OCI-LY7 (cell line): ENCODE results near the gene KRTAP2-4. TPM values are rescaled to one million over a fixed set of nuclear protein-coding genes. Genes with fewer than 3 reads are reported as not detected.

Experiments
- BruUV-seq: library from RNA; stranded (reverse); fragments of 400-500 nt; replicated peaks from 2 replicates; lab custom pipeline; 2021; lab: Mats Ljungman, UMichigan
- CTCF ChIA-PET: fragments of 300-600 bp; sonication (Branson Sonifier 250); formaldehyde crosslinking; loops from one replicate; lab custom pipeline; 2022; ENCODE audit warnings: antibody characterized with exemption; ENCODE audit not compliant: unreplicated experiment; lab: Charles Lee
- POLR2A ChIA-PET: fragments of 300-600 bp; sonication (Branson Sonifier 250); formaldehyde crosslinking; loops from one replicate; lab custom pipeline; 2022; ENCODE audit warnings: antibody characterized with exemption; lab: Charles Lee
- DNase-seq: peaks from one replicate; pipeline ENCODE4 v3.0.0-alpha.2; 2015; ENCODE audit warnings: low spot score
- H2AFZ ChIP-seq: fragments of 200-600 bp; sonication (generic), shearing (Covaris generic); 2 replicates; pipeline ENCODE4 v1.6.1; 2014; ENCODE audit warnings: mild to moderate bottlenecking, antibody characterized with exemption, low read length, moderate library complexity
- H3K27ac ChIP-seq: fragments of 200-600 bp; sonication (generic); 2 replicates; pipeline ENCODE4 v1.5.1; 2014; ENCODE audit warnings: mixed run types, low read depth, mild to moderate bottlenecking, moderate library complexity, low read length, inconsistent platforms; ENCODE audit not compliant: poor library complexity, severe bottlenecking
- H3K36me3 ChIP-seq: fragments of 200-600 bp; sonication (generic); 2 replicates; pipeline ENCODE4 v1.6.1; 2014; ENCODE audit warnings: mild to moderate bottlenecking, antibody characterized with exemption, low read length, moderate library complexity, mixed read lengths; ENCODE audit not compliant: insufficient read depth
- H3K4me1 ChIP-seq: fragments of 200-600 bp; sonication (generic); 2 replicates; pipeline ENCODE4 v1.5.1; 2014; ENCODE audit warnings: mild to moderate bottlenecking, low read length; ENCODE audit not compliant: insufficient read depth, poor library complexity, severe bottlenecking
- H3K4me2 ChIP-seq: fragments of 200-600 bp; sonication (generic); 2 replicates; pipeline ENCODE4 v1.6.1; 2014; ENCODE audit warnings: mild to moderate bottlenecking, low read length
- H3K4me3 ChIP-seq: fragments of 200-600 bp; sonication (generic); 2 replicates; pipeline ENCODE4 v1.5.1; 2014; ENCODE audit warnings: mild to moderate bottlenecking, low read depth, low read length; ENCODE audit not compliant: poor library complexity, severe bottlenecking
- H3K79me2 ChIP-seq: fragments of 200-600 bp; sonication (generic); 2 replicates; pipeline ENCODE4 v1.6.1; 2016; ENCODE audit warnings: low read depth, mild to moderate bottlenecking, low read length, moderate library complexity, mixed read lengths; ENCODE audit not compliant: insufficient read depth
- H3K9me2 ChIP-seq: fragments of 200-600 bp; sonication (generic); 2 replicates; pipeline ENCODE4 v1.6.1; 2016; ENCODE audit warnings: mild to moderate bottlenecking, low read length, mixed read lengths; ENCODE audit not compliant: insufficient read depth
- H3K9me3 ChIP-seq: fragments of 200-600 bp; sonication (generic); 2 replicates; pipeline ENCODE4 v1.6.1; 2014; ENCODE audit warnings: mild to moderate bottlenecking, mixed run types, low read length, mixed read lengths
- H4K20me1 ChIP-seq: fragments of 200-600 bp; sonication (generic); 2 replicates; pipeline ENCODE4 v1.6.1; 2014; ENCODE audit warnings: mild to moderate bottlenecking, antibody characterized with exemption, low read length, moderate library complexity, mixed read lengths; ENCODE audit not compliant: insufficient read depth
- CTCF ChIP-seq: fragments of 200-600 bp; sonication (generic); conservative IDR thresholded peaks from 2 replicates; pipeline ENCODE4 v1.5.1; 2014; ENCODE audit warnings: mild to moderate bottlenecking, antibody characterized with exemption, low read length, moderate library complexity, mixed read lengths
- EZH2phosphoT487 ChIP-seq: fragments of 200-600 bp; sonication (generic); IDR thresholded peaks from 2 replicates; pipeline ENCODE4 v1.6.1; 2018; ENCODE audit warnings: low read depth, borderline replicate concordance, mild to moderate bottlenecking, mixed run types, antibody characterized with exemption, low read length, moderate library complexity, mixed read lengths
- intact Hi-C: fragments of 100-400 bp; cut with micrococcal nuclease; formaldehyde crosslinking; loops from one replicate; pipeline ENCODE4 v1.10.0; 2022; ENCODE audit not compliant: unreplicated experiment
- total RNA-seq, 2 experiments: library from RNA; depleted of rRNA in 1 of 2; stranded (reverse); fragments of >200 nt in 1 of 2; shearing (Covaris generic) in 1 of 2; gene quantifications; 2 replicates each; pipeline ENCODE4 v1.2.3, GENCODE V29; 2014 to 2022

The KRTAP2-4 gene
- total RNA-seq, 2 experiments from 2014 or later = not detected

- Histone ChIP-seq H3K79me2 (no peaks in the 10 kb centered on the region), H3K4me2 (no peak overlapping the region), H3K27ac (no peak overlapping the region), H3K4me3 (no peak overlapping the region), H3K4me1 (no peaks in the 10 kb centered on the region), H3K9me3 (no peaks in the 10 kb centered on the region), H4K20me1 (no peaks in the 10 kb centered on the region), H3K36me3 (no peaks in the 10 kb centered on the region), H3K9me2 (no peaks in the 10 kb centered on the region), H2AFZ (no peak overlapping the region)
- ChIA-PET CTCF (no interaction called here), POLR2A (no interaction called here)
- BruUV-seq = no TSS peak
- TF ChIP-seq CTCF (no peak), EZH2phosphoT487 (no peak)
- intact Hi-C loops = no loop called here
- no peak for DNase-seq
Observed at GRCh38 chr17:41064301-41064700, 1.4 kb downstream of the KRTAP2-4 start.

GRCh38 chr17:41063449-41063848, 2.2 kb downstream of the KRTAP2-4 start:
- ChIA-PET POLR2A (no interaction called here), CTCF (no interaction called here)
- DNase-seq = no peak
- Histone ChIP-seq H3K4me2 (no peak overlapping the region), H3K4me1 (no peaks in the 10 kb centered on the region), H3K27ac (no peak overlapping the region), H4K20me1 (no peaks in the 10 kb centered on the region), H2AFZ (no peak overlapping the region), H3K36me3 (no peaks in the 10 kb centered on the region), H3K79me2 (no peaks in the 10 kb centered on the region), H3K9me3 (no peaks in the 10 kb centered on the region), H3K9me2 (no peaks in the 10 kb centered on the region), H3K4me3 (no peak overlapping the region)
- BruUV-seq = no TSS peak
- intact Hi-C loops = no loop called here
- no peak for TF ChIP-seq EZH2phosphoT487
- TF ChIP-seq CTCF = no peak

GRCh38 chr17:41061964-41062363, 3.7 kb downstream of the KRTAP2-4 start:
- H3K9me3 ChIP-seq = no peaks in the 10 kb centered on the region
- POLR2A ChIA-PET = no interaction called here
- no TSS peak for BruUV-seq
- H3K4me1 ChIP-seq = no peaks in the 10 kb centered on the region
- intact Hi-C loops = no loop called here
- CTCF ChIA-PET = interaction anchor here (0.6 kb wide), 1 partner anchor 116 kb away, joined by 3 read pairs; the partner anchor contains the start of gene KRTAP4-2
- no peaks in the 10 kb centered on the region for H4K20me1 ChIP-seq
- H3K9me2 ChIP-seq = no peaks in the 10 kb centered on the region
- H3K79me2 ChIP-seq = no peaks in the 10 kb centered on the region
- DNase-seq = no peak
- H3K4me2 ChIP-seq = no peak overlapping the region
- no peaks in the 10 kb centered on the region for H3K36me3 ChIP-seq
- no peak overlapping the region for H2AFZ ChIP-seq
- H3K4me3 ChIP-seq = no peak overlapping the region
- TF ChIP-seq CTCF = no peak
- H3K27ac ChIP-seq = no peak overlapping the region
